Stimulated activated CD8-positive, alpha-beta memory T cell treated with anti-CD3 and anti-CD28 coated beads, Interleukin-7, amount 100 ng/mL, for 24 hours (primary cell): ENCODE data around the gene AOPEP.

ENCODE experiments used
- DNase-seq: peaks from one replicate; pipeline ENCODE4 v3.0.0-alpha.2; 2020; ENCODE audit warnings: low read depth

The AOPEP gene

DNA sequence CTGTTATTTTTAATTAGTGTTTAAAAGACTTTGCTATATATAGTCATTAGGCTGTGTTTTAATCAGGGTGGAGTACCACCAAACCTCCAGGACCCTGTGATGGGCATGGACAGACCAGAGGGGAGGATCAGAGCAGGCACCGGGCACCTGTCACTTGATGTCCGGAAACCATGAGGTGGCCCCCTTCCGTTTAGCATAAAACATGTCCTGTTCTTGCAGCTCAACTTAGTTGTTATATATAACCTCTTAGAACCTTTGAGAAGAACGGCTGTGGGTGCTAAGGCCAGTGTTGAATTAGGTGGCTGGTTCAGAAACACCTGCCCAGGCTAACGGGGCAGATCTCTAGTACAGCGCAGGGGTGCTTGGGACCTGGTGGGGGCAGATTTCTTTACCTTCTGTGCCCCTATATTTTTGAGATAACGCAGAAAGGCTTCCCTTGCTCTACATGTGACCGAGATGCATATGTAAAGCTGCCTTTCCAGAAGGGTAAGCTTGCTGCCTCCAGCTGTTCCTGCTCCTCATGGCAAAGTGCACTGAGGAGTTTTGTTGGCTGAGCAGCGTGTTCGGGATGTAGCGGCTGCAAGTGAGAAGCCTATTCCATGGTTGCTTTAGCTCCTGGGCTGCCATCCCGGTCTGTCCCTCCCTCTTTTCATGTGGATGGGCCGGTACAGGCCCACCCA is 335.6 kb downstream of the AOPEP start:
- DNase-seq, result no peak

GRCh38 chr9:95062596-95063065 is 336.1 kb downstream of the AOPEP start:
- DNase-seq, result no peak

GRCh38 chr9:95063300-95063699 is 336.8 kb downstream of the AOPEP start:
- DNase-seq, result no peak

GRCh38 chr9:95065224-95065623 is 338.7 kb downstream of the AOPEP start:
- DNase-seq, result no peak

DNA sequence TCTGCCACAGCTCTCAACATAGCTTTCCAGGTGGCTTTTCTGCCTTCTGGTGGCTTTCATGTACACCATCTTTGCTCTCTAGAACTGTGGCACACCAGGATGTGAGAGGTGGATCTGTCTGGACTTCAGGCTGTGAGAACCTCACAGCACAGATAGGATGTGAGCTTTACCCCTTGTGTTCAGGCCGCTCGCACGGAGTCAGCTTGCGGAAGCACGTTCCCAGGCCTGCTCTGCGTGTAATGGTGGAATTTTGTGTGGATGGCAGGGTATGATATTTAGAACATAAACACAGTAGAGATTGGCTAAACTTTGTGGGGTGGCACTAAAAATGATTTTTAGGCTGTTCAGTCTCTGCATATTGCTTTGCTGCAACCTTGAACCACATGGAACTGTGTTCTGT is 340.6 kb downstream of the AOPEP start:
- no peak for DNase-seq

DNA sequence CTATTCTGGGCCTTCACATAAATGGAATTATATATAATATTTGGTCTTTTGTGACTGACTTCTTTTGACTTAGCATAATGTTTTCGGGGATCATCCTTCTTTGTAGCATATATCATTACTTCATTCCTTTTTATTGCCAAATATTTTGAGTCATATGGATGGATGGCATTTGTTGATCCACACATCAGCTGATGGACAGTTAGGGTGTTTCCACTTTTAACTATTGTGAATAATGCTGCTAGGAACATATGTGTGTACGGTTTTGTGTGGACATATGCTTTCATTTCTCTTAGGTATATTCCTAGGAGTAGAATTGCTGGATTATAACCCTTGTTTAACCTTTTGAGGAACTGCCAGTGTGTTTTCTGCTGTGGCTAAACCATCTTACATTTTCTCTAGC is 341.4 kb downstream of the AOPEP start:
- no peak for DNase-seq

GRCh38 chr9:95070549-95071021 is 344.1 kb downstream of the AOPEP start:
- no peak for DNase-seq

DNA sequence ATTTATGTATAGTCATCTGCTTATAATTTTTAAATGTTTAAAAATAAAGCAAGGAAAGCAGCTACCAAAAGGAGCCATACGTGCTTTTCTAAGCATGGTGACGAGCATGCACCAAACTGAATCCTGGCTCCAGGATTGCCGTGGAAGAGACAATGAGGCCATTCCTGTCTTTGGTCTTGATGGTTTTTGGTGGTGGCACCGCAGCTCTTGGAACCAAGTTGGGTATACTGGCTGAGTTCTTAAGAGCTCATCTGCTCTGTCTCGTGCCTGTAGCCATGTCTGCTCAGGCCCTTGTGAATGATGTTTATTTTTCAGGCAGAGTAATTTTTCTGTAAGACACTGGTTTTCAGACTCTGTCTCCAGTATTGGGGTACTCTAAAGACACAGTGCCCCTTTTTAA is 345.0 kb downstream of the AOPEP start:
- no peak for DNase-seq

GRCh38 chr9:95071925-95072324 is 345.4 kb downstream of the AOPEP start:
- no peak for DNase-seq

- no peak for DNase-seq
Measured at GRCh38 chr9:95073042-95073607, 346.6 kb downstream of the AOPEP start.

- no peak for DNase-seq
Measured at GRCh38 chr9:95073918-95074317, 347.4 kb downstream of the AOPEP start.

GRCh38 chr9:95074632-95075031 is 348.1 kb downstream of the AOPEP start:
- no peak for DNase-seq

DNA sequence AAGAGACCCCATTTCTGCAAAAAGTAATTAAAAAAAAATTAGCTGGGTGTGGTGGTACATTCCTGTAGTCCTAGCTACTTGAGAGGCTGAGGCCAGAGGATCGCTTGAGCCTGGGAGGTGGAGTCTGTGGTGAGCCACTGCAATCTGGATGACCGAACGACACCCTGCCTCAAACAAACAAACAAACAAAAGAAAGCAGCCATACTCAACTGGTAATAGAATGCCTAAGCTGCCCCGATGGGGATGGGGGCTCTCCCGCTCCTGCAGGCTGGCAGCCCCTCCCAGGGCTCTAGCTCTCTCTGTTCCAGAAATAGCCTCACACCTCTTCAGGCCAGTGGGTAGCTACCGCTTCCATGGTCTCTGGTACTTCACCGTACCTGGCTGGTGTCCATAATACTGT is 349.2 kb downstream of the AOPEP start:
- no peak for DNase-seq

- no peak for DNase-seq
Measured at GRCh38 chr9:95076696-95077052, 350.2 kb downstream of the AOPEP start.

- DNase-seq, result no peak
Measured at GRCh38 chr9:95077053-95077765, 350.7 kb downstream of the AOPEP start.

DNA sequence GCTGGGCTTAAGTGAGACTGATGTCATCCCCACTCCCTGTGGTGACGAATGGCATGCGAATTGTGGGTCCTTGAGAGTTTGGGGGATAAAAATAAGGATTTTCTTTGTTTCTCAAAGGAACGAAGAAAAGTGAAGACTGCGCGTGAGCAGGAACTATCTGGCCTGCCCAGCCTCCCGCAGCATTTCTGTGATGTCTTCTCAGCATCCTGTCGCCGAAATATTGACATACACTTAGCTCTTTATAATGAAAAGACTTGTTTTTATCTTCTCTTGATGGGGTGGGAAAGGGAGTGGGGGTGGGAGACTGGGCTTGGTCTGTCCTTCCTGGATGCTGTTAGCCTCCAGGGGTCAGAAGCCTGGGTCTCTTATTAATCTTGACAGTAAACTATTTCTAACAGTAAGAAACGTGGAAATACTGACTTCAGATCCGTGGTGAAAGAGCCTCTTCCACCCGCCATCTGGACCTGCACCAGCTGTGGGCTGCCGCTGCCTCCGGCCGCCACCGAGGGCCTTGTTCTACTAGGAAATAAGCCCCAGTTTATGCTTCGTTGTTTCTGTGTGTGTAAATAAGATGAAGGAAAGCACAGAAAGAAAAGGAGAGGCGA is 351.4 kb downstream of the AOPEP start:
- no peak for DNase-seq

- no peak for DNase-seq
Measured at GRCh38 chr9:95078511-95078910, 352.0 kb downstream of the AOPEP start.

DNA sequence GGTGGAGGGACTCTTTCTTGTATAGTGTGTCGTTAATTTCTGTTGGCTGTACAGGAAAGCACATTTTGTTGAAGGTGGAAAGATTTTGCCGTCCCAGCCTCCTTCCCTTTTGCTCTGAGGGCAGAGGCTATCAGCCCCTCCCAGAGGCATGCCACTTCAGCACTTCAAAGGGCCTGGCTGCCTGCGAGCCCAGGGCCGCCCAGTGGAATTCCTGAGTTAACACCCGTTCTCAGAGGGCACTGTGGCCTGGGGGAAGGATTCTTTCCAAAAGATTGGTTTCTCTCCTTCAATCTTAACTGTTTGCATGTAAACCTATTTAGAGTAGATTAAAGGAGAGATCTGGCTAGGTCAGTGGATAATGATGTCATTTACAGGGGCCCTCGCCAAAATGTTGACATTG is 352.4 kb downstream of the AOPEP start:
- DNase-seq, result no peak

GRCh38 chr9:95079461-95079860 is 353.0 kb downstream of the AOPEP start:
- no peak for DNase-seq

GRCh38 chr9:95080961-95081647 is 354.6 kb downstream of the AOPEP start:
- DNase-seq, result no peak

DNA sequence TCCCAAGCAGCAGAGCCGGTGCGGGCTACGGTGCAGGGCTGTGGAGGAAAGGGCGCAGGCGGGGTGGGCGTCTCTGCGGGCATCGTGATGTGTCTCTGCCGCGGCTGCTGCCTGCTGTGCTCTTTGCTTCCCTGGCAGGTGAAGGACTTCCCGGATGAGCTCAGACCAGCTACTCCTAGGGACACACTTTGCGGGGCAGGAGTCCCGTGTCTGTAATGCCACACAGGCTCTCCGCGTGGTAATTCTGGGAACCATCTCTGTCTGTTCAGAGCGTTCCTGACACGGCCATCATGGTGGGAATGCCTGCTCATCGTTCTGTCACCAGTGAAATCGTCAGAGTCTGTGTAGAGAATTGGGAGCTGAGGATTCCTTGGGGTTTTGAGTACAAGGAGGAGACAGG is 355.5 kb downstream of the AOPEP start:
- DNase-seq, result no peak

DNA sequence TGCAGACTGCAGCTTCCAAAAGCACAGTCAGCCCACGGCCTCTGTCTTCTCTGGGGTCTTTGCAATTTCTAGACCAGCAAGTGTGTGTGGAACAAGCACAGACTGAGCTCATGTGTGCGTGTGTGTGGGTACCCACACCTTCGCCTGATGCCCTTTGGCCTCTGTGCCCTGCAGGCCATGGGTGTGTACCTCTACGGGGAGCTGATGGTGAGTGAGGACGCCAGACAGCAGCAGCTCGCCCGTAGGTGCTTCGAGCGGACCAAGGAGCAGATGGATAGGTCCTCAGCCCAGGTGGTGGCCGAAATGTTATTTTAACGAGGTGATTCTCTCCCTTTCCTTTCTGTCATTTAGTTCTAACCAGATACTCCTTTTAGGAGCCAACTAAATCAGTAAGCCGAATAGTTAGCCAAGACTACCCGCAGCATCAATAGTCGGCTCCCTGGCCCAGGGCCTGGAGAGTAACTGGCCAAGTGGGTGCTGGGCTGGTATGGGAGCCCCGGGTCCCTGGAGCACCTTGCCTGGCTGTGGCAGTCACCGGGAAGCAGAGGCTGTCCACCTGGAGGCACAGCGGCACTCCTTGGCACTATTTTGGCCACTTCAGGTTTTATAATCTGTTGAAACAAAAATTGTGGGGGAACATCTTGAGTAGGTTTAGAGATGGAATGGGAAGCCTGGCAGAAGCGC is 356.0 kb downstream of the AOPEP start:
- no peak for DNase-seq
